ENCODE data around the gene NPEPL1. TPM values are rescaled to one million over a fixed set of nuclear protein-coding genes. Genes with fewer than 3 reads are reported as not detected.

NPEPL1 gene
- total and polyA plus RNA-seq, 3 experiments from 2014 or later, result 6.8 to 18.6 (median 15.3) TPM

Other genes with a start within 250 kb of the NPEPL1 start
- gene APCDD1L, start 177.4 kb upstream of the NPEPL1 start, total RNA-seq, result not detected
- gene APCDD1L, start 177.4 kb upstream of the NPEPL1 start, polyA plus RNA-seq, result not detected
- gene STX16, start 41.5 kb upstream of the NPEPL1 start, total RNA-seq, result 10 to 100 TPM; 69.2 to 72.8 TPM
- gene STX16, start 41.5 kb upstream of the NPEPL1 start, polyA plus RNA-seq, result 24.9 TPM
- under 1 TPM; 0.55 to 0.68 TPM for gene GNAS-AS1, start 158.1 kb downstream of the NPEPL1 start, total RNA-seq
- not detected for gene GNAS-AS1, start 158.1 kb downstream of the NPEPL1 start, polyA plus RNA-seq
- 100 to 1,000 TPM; 637 to 666 TPM for gene GNAS, start 159.9 kb downstream of the NPEPL1 start, total RNA-seq
- gene GNAS, start 159.9 kb downstream of the NPEPL1 start, polyA plus RNA-seq, result 218 TPM